HG02981 (cell line): Measurements from ENCODE around the gene MT1E.
"Not testable (repeated sequence)": the region's sequence is repeated elsewhere in the genome, so short reads cannot be mapped to it uniquely, and the experiment has no call there.

Source experiments
- ATAC-seq: cut with Tn5 transposase; IDR thresholded peaks from one replicate; pipeline ENCODE4 v1.9.1; 2021; ENCODE audit warnings: mild to moderate bottlenecking, moderate library complexity; ENCODE audit not compliant: unreplicated experiment

Gene MT1E

GRCh38 chr16:56606476-56607108 is 19.0 kb upstream of the MT1E start:
- ATAC-seq, result no peak

GRCh38 chr16:56607109-56607618 is 18.4 kb upstream of the MT1E start:
- no peak for ATAC-seq

GRCh38 chr16:56607675-56608042 is 17.9 kb upstream of the MT1E start:
- ATAC-seq, result no peak

- ATAC-seq, result peak; percentile 87
These were observed 17.3 kb upstream of the MT1E start, which contains the start of gene MT2A for GRCh38 chr16:56608043-56608875. TSS of gene MT2A (plus strand) at chr16:56608584. CDS start at chr16:56608656, 72 bp downstream.

GRCh38 chr16:56608876-56609462 is 16.6 kb upstream of the MT1E start:
- no peak for ATAC-seq

GRCh38 chr16:56609463-56609921 is 16.1 kb upstream of the MT1E start:
- ATAC-seq, result peak; percentile 42

- ATAC-seq, result no peak
These were observed 15.5 kb upstream of the MT1E start for GRCh38 chr16:56610017-56610608.

- ATAC-seq, result no peak
These were observed 14.9 kb upstream of the MT1E start for GRCh38 chr16:56610609-56611111.

- ATAC-seq, result no peak
These were observed 14.2 kb upstream of the MT1E start for GRCh38 chr16:56611281-56611833.

GRCh38 chr16:56613706-56614105 is 11.9 kb upstream of the MT1E start:
- ATAC-seq, result no peak

GRCh38 chr16:56614549-56614991 is 11.0 kb upstream of the MT1E start:
- ATAC-seq, result peak; percentile 55

GRCh38 chr16:56615353-56615752 is 10.2 kb upstream of the MT1E start:
- ATAC-seq, result no peak

GRCh38 chr16:56616608-56617211 is 8.9 kb upstream of the MT1E start:
- ATAC-seq, result no peak

GRCh38 chr16:56617212-56618085 is 8.1 kb upstream of the MT1E start:
- ATAC-seq, result no peak

GRCh38 chr16:56618138-56618537 is 7.4 kb upstream of the MT1E start:
- ATAC-seq, result no peak

GRCh38 chr16:56620339-56620897 is 5.2 kb upstream of the MT1E start:
- ATAC-seq, result no peak

- ATAC-seq, result not testable (repeated sequence)
These were observed 3.7 kb upstream of the MT1E start for GRCh38 chr16:56621665-56622445.

- not testable (repeated sequence) for ATAC-seq
These were observed 2.4 kb upstream of the MT1E start for GRCh38 chr16:56623184-56623583.
